CD14-positive monocyte (primary cell): ENCODE results near the gene TDRD9. TPM values are rescaled to one million over a fixed set of nuclear protein-coding genes. Genes with fewer than 3 reads are reported as not detected.

Experiments
- DNase-seq, 3 donors: peaks; one replicate each; pipeline ENCODE4 v3.0.0-alpha.2; 2011 to 2022
- H2AFZ ChIP-seq: 2 replicates; pipeline ENCODE4 v1.6.0; 2012; ENCODE audit warnings: mild to moderate bottlenecking, low read depth, low read length, inconsistent platforms; ENCODE audit not compliant: insufficient read depth, poor library complexity, severe bottlenecking
- H3K27ac ChIP-seq, 2 donors: 1 replicate in 1 of 2; 2 replicates in 1 of 2; pipeline ENCODE4 v1.5.1; 2012 to 2013; ENCODE audit warnings: low read length in 2 of 2, control low read depth in 1 of 2, inconsistent platforms in 1 of 2, low read depth in 1 of 2, mild to moderate bottlenecking in 1 of 2
- H3K27me3 ChIP-seq, 2 donors: one replicate each; pipeline versions ENCODE4 v1.6.0 to v1.6.1; 2011 to 2013; ENCODE audit warnings: low read length in 2 of 2; ENCODE audit not compliant: control insufficient read depth in 2 of 2, insufficient read depth in 2 of 2
- H3K36me3 ChIP-seq, 2 donors: replicated peaks in 1 of 2; 1 replicate in 1 of 2; 2 replicates in 1 of 2; pipeline versions ENCODE4 v1.5.1 to v1.6.1; 2012 to 2013; ENCODE audit warnings: low read length in 2 of 2, control low read depth in 1 of 2, inconsistent platforms in 1 of 2, mild to moderate bottlenecking in 1 of 2; ENCODE audit not compliant: insufficient read depth in 2 of 2, control insufficient read depth in 1 of 2
- H3K4me1 ChIP-seq, 2 donors: 1 replicate in 1 of 2; 2 replicates in 1 of 2; pipeline versions ENCODE4 v1.5.1 to v1.6.1; 2012 to 2013; ENCODE audit warnings: low read length in 2 of 2, control low read depth in 1 of 2, inconsistent platforms in 1 of 2, mild to moderate bottlenecking in 1 of 2, moderate library complexity in 1 of 2; ENCODE audit not compliant: insufficient read depth in 2 of 2, control insufficient read depth in 1 of 2
- H3K4me2 ChIP-seq: replicated peaks from 2 replicates; pipeline ENCODE3; 2012; ENCODE audit warnings: low read length, moderate library complexity, mild to moderate bottlenecking; ENCODE audit not compliant: poor library complexity, severe bottlenecking; ENCODE audit errors: extremely low read depth
- H3K4me3 ChIP-seq, 3 experiments: fragments of 200-600 bp in 1 of 3; sonication (generic) in 1 of 3; replicated peaks in 1 of 3; 1 replicate in 2 of 3; 2 replicates in 1 of 3; pipeline ENCODE4 v1.5.1; 2011 to 2013; ENCODE audit warnings: low read length in 3 of 3, mild to moderate bottlenecking in 3 of 3, control low read depth in 2 of 3, low read depth in 2 of 3, inconsistent platforms in 1 of 3, moderate library complexity in 1 of 3
- H3K79me2 ChIP-seq: 2 replicates; pipeline ENCODE4 v1.6.0; 2012; ENCODE audit warnings: mild to moderate bottlenecking, control low read depth, inconsistent platforms, low read length, moderate library complexity; ENCODE audit not compliant: insufficient read depth
- H3K9ac ChIP-seq: 2 replicates; pipeline ENCODE4 v1.6.0; 2017; ENCODE audit warnings: low read length, mild to moderate bottlenecking; ENCODE audit not compliant: insufficient read depth, poor library complexity, severe bottlenecking
- H3K9me3 ChIP-seq, 2 donors: replicated peaks in 1 of 2; 1 replicate in 1 of 2; 2 replicates in 1 of 2; pipeline versions ENCODE4 v1.5.1 to v1.6.1; 2012 to 2013; ENCODE audit warnings: low read length in 2 of 2, control low read depth in 1 of 2; ENCODE audit not compliant: control insufficient read depth in 1 of 2, insufficient read depth in 1 of 2
- H4K20me1 ChIP-seq: 2 replicates; pipeline ENCODE4 v1.6.0; 2012; ENCODE audit warnings: mild to moderate bottlenecking, low read length, control low read depth, moderate library complexity; ENCODE audit not compliant: insufficient read depth
- H3K27ac Mint-ChIP-seq, 7 donors: one replicate each; pipeline ENCODE4 v1.8.0; 2020; ENCODE audit warnings: mild to moderate bottlenecking in 7 of 7, mixed read lengths in 7 of 7, moderate library complexity in 6 of 7, inconsistent platforms in 2 of 7
- H3K27me3 Mint-ChIP-seq, 3 donors: one replicate each; pipeline ENCODE4 v1.8.0; 2021 to 2022; ENCODE audit warnings: low read depth in 3 of 3, mild to moderate bottlenecking in 3 of 3, mixed read lengths in 3 of 3, moderate library complexity in 3 of 3, inconsistent platforms in 1 of 3
- H3K36me3 Mint-ChIP-seq, 2 donors: one replicate each; pipeline ENCODE4 v1.8.0; 2020; ENCODE audit warnings: mixed read lengths in 2 of 2, inconsistent platforms in 1 of 2, mild to moderate bottlenecking in 1 of 2
- H3K4me1 Mint-ChIP-seq: one replicate; pipeline ENCODE4 v1.8.0; 2020; ENCODE audit warnings: mild to moderate bottlenecking, mixed read lengths
- H3K4me3 Mint-ChIP-seq, 2 donors: one replicate each; pipeline ENCODE4 v1.8.0; 2020; ENCODE audit warnings: mild to moderate bottlenecking in 2 of 2, mixed read lengths in 2 of 2, moderate library complexity in 1 of 2
- H3K9me3 Mint-ChIP-seq, 7 donors: one replicate each; pipeline ENCODE4 v1.8.0; 2020 to 2022; ENCODE audit warnings: mixed read lengths in 7 of 7, mild to moderate bottlenecking in 6 of 7, moderate library complexity in 6 of 7, inconsistent platforms in 2 of 7
- WGBS: methylation state at CpG from one replicate; pipeline ENCODE4 v1.1.5; 2013; ENCODE audit warnings: missing lambda C conversion rate; ENCODE audit not compliant: insufficient coverage; 5-methylcytosine and 5-hydroxymethylcytosine counted together
- intact Hi-C, 2 donors: fragments of 100-400 bp; cut with micrococcal nuclease; formaldehyde crosslinking; loops; one replicate each; pipeline versions ENCODE4 v1.15.0 to v1.15.1; 2023
- polyA plus RNA-seq, 3 donors: library from polyadenylated mRNA; depleted of rRNA in 1 of 3; unstranded in 2 of 3; stranded (reverse) in 1 of 3; fragments of 300-500 nt in 2 of 3; fragments of >200 nt in 1 of 3; fragmentation: Illumina TruSeq in 2 of 3; gene quantifications; 1 replicate in 2 of 3; 2 replicates in 1 of 3; pipeline ENCODE4 v1.2.3, GENCODE V29; 2012 to 2021
- TF ChIP-seq, protein P1 (sequence below): fragments of 200-600 bp; IDR thresholded peaks from one replicate; pipeline ENCODE4 v1.8.0; 2022; ENCODE audit warnings: antibody characterized with exemption, mild to moderate bottlenecking

The TDRD9 gene
- polyA plus RNA-seq, 3 donors: 7.6 to 12.1 (median 11.8) TPM

DNA sequence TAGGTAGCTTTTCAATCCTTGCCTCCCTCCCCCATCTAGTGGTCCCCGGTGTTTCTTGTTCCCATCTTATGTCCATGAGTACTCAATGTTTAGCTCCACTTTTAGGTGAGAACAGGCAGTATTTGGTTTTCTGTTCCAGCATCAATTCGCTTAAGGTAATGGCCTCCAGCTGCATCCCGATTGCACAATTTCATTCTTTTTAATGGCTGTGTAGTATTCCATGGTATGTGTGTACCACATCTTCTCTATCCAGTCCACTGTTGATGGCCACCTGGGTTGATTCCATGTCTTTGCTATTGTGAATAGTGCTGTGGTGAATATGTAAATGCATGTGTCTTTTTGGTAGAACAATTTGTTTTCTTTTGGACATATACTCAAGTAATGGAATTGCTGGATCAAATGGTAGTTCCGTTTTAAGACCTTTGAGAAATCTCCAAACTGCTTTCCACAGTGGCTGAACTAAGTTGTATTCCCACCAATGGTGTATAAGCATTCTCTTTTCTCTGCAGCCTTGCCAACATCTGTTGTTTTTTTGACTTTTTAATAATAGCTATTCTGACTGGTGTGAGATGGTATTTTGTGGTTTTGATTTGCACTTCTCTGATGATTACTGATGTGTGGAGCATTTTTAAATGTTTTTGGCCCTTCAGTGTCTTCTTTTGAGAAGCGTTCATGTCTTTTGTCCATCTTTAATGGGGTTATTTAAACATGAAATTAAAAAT lies 123.0 kb downstream of the TDRD9 start:
- Histone ChIP-seq H3K4me1 (no peaks in the 10 kb centered on the region), H3K36me3 (peaks cover 0 to 43% of the 10 kb centered on the region in 2 donors), H3K4me3 (no peak overlapping the region), H3K4me2 (no peak overlapping the region), H3K9ac (no peak overlapping the region), H3K9me3 (no peaks in the 10 kb centered on the region), H4K20me1 (no peaks in the 10 kb centered on the region), H3K79me2 (no peaks in the 10 kb centered on the region), H2AFZ (no peak overlapping the region), H3K27ac (no peak overlapping the region), H3K27me3 (no peaks in the 10 kb centered on the region)
- Mint-ChIP-seq H3K4me3 (no peak overlapping the region), H3K27me3 (peaks cover 1 to 9% (median 6%) of the 10 kb centered on the region in 3 donors), H3K9me3 (peaks cover 0 to 3% (median 0%) of the 10 kb centered on the region in 7 donors), H3K4me1 (no peaks in the 10 kb centered on the region), H3K27ac (no peak overlapping the region), H3K36me3 (peaks cover 51 to 76% of the 10 kb centered on the region in 2 donors)
- TF ChIP-seq, protein P1, sequence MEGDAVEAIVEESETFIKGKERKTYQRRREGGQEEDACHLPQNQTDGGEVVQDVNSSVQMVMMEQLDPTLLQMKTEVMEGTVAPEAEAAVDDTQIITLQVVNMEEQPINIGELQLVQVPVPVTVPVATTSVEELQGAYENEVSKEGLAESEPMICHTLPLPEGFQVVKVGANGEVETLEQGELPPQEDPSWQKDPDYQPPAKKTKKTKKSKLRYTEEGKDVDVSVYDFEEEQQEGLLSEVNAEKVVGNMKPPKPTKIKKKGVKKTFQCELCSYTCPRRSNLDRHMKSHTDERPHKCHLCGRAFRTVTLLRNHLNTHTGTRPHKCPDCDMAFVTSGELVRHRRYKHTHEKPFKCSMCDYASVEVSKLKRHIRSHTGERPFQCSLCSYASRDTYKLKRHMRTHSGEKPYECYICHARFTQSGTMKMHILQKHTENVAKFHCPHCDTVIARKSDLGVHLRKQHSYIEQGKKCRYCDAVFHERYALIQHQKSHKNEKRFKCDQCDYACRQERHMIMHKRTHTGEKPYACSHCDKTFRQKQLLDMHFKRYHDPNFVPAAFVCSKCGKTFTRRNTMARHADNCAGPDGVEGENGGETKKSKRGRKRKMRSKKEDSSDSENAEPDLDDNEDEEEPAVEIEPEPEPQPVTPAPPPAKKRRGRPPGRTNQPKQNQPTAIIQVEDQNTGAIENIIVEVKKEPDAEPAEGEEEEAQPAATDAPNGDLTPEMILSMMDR: no peak
- DNase-seq: no peak
- no CpG with 5 or more reads among the region's 5 CpGs for WGBS
- intact Hi-C loops: no loop called here

DNA sequence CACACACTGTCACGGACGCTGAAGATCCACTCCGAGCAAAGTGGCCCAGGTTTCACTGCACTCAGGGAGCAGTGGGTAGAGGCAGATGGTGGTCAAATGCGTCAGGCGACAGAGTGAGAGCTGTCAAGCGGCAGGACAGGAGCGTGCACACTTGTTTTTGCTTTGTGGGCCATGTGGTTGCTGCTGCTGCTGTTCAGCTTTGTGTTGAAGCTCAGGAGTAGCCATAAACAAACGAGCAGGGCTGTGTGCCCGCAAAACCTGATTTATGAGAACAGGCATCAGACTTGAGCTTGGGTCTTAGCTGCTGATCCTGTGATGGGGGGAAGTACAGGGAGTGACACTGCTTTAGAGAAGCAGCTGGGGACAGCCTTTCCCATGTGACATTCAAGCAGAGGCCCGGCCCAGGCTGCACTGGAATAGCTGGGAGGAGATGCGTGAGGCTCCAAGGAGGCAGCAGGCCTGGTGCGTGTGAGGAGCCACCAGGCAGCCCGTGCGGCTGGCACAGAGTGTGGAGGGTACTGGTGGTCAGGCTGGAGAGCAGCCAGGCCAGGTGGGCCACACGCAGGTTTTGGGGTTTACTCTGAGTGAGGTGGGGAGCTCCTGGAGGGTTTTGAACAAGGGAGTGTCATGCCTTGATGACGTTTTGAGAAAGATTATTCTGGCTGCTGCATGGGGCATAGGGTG lies 126.1 kb downstream of the TDRD9 start:
- Histone ChIP-seq H3K36me3 (peaks cover 0 to 43% of the 10 kb centered on the region in 2 donors), H3K4me3 (no peak overlapping the region), H3K4me1 (no peaks in the 10 kb centered on the region), H3K9ac (no peak overlapping the region), H3K27ac (no peak overlapping the region), H2AFZ (no peak overlapping the region), H4K20me1 (no peaks in the 10 kb centered on the region), H3K79me2 (no peaks in the 10 kb centered on the region), H3K27me3 (no peaks in the 10 kb centered on the region), H3K4me2 (no peak overlapping the region), H3K9me3 (no peaks in the 10 kb centered on the region)
- no peak overlapping the region for H3K4me3 Mint-ChIP-seq
- DNase-seq: no peak
- intact Hi-C loops: no loop called here
- H3K9me3 Mint-ChIP-seq: peaks cover 0 to 3% (median 0%) of the 10 kb centered on the region in 7 donors
- TF ChIP-seq, protein P1: no peak
- H3K27me3 Mint-ChIP-seq: peaks cover 0 to 15% (median 5%) of the 10 kb centered on the region in 3 donors
- no peaks in the 10 kb centered on the region for H3K4me1 Mint-ChIP-seq
- peaks cover 37 to 55% of the 10 kb centered on the region in 2 donors for H3K36me3 Mint-ChIP-seq
- WGBS: 91% methylated on average over 16 of the region's 16 CpGs
- H3K27ac Mint-ChIP-seq: no peak overlapping the region
